HL-60/S4 treated with phorbol 12-myristate 13-acetate at 8.2 ng/mL for 4 days and 3 days (cell line): ENCODE results near the gene ADIPOR2.

Experiments used
- in situ Hi-C: fragments of 300-500 bp; cut with MboI; formaldehyde crosslinking; loops from 2 replicates; pipeline ENCODE4 v1.15.0; 2022; ENCODE audit warnings: low sequenced_read_pairs

The ADIPOR2 gene

DNA sequence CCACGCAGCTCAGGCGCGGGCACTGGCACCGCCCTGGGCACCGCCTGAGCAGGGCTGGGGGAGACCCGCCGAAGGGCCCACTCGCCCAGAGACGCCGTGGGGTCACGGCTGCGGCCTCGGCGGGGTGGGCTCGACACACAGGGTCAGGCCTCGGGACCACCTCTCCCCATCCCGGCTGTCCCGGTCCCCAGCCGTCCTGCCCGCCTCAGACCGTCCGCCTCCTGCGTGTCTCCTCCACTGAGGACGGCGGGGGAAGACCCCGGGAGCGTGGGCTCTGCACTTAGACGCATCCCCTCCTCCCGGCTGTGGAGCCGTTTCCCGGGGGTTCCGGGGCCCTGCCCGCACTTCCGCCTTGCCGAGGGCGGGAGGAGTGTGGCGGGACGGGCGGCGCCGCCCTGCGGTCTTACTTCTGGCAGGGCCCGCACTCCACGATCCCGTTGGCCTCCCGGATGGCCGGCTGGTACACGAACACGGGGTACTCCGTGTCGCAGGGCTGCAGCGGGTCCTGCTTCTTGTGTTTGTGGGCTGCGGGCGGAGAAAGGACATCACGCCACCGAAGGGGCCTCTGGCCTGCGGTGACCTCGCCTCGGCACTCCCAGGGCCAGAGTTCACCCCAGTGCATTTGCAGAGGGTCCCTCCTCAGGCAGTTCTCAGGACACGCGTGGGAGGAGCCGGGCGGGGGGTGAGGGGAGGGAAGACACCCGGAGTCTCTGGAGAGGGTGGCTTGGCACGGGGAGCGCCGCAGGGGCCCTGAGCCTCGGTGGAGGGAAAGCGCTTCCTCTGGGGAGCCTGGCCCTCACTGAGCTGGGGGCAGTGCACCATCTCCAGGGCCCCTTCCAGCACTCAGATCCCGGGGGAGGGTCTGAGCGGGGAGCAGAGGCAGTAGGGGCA lies 106.4 kb downstream of the ADIPOR2 start:
- in situ Hi-C loops, result no loop called here

DNA sequence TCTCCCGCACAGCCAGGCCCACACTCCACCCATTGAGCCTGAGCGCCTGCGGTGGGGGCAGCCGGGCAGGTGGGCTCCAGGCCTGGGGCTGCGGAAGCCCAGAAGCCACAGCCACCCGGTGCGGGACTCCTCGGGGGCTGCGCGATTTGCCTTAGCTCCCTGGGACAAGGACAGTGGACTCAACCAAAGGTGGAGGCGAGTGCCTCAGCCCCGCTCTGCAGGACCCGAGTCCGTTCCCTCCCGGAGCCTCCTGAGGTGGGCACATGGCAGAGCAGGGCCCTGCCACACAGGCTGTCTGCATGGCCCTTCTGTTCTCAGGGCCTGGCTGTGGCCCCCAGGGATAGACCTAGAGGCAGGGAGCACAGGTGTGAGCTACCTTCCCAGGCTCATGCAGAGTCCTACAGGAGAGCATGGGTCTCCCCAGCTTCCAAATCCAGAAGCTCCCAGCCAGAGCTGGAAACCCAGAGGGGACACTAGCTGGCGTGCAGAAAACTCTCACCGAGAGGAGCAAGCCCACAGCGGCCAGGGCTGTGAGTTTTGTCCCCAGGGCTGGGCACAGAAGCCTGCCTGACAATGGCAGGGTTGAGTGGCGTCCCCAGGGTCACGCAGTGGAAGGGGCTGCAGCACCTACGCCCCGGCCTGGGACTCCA lies 107.2 kb downstream of the ADIPOR2 start:
- in situ Hi-C loops, result no loop called here

GRCh38 chr12:1798641-1799020 lies 107.8 kb downstream of the ADIPOR2 start:
- in situ Hi-C loops, result no loop called here

DNA sequence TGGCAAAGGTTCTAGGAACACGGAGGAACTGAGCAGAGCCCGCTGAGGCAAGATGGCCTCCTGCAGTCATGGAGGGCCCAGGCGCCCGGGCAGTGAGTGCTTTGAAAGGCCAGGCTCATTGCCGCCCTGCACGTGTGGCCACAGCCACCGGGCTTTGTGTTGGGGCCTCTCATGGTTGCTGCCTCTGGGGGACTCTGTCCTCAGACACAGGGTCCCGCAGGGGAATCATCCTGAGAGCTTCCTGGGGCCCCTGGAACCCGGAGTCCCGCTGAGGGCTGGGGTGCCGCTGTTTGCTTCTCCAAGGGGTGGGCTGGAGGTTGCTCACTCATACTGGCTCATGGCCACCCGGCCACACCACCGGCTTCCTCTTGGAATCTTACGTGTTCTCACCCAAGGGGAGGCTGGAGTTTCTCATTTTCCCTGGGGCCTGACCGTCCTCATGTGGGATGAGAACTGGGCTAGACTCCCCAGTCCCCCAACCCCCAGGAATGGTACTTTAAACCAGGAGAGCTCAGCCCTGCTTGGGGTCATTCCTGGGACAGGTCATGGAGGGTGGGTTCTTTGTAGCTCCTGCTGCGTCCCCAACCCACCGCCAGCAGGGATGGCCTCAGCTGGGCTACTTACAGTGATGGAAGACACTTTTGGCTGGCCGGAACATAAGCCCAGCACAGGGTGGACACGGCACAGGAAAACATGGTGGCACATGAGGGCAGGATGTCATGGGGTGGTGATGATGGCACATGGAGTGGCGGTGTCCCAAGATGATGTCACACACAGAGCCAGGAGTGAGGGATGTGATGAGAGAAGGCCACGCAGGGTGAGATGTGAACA lies 108.4 kb downstream of the ADIPOR2 start:
- in situ Hi-C loops, result no loop called here

DNA sequence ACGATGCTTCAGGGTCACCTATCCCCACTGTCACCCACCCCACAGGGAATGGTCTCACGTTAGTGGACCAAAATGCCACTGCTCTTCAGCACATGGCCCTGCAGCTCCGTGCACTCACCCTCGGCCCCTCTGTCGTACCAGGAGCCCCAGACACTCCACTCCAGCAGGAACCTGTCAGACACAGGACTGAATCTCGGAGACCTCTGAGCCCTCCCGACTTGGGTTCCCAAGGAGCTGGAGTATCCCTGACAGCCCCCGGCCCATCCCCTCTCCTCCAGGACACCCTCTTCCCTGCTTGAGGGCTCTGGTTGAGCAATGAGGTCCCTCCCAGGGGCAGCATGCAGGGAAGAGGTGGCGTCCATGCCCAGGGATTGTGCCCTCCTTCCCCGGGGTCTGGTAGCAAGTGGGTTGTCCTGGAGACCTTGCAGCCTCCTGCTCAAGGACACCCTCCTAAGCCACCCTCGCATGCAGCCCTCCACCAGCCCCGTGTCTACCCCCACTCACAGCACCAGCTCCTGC lies 109.1 kb downstream of the ADIPOR2 start:
- in situ Hi-C loops, result no loop called here

DNA sequence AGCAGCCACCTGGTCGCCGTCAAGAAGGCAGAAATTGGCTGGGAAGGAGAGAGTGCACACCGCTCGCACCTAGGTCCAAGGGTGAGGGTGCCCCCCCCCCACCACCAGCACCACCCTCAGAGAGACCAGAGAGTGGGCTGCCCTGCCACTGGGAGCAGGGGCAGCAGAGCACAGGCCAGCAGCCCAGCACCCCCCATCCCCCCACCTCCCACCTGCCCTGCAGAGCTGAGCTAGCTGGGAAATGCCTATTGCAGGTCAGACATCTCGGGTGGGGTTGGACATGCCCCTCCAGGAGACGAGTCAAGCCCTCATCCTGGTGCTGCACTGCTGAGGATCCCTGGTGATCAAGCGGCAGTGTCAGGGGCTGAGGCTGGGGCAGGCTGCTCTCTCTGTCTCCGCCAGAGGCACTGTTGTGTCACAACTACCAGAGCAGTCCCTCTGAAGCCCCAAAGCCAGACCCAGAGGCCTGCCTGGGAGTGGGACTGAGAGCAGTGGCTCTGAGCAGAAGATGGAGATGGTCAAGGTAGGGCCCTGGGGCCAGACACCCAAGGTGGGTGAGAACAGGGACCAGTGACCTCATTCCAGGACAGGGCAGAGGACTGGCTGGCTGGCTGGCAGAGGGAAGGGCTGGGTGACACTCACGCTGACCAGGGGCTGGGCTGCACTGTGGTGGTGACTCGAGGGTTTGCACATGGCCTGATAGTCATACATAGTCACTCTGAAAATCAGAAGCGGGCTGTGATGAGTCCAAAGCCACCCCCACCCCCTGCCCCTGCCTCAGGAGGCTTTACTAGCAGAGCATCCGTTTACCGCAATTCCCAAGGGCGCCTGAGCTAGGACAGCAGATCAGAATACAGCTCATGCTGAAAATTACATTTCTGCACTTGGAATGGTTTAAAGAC lies 109.8 kb downstream of the ADIPOR2 start:
- in situ Hi-C loops, result no loop called here

GRCh38 chr12:1801303-1801975 lies 110.6 kb downstream of the ADIPOR2 start:
- in situ Hi-C loops, result no loop called here

- in situ Hi-C loops, result no loop called here
Measured at GRCh38 chr12:1803736-1804135, 112.9 kb downstream of the ADIPOR2 start.

- in situ Hi-C loops, result loop anchor here (5.0 kb wide), 1 partner anchor 118 kb away; no protein-coding TSS in a partner anchor
Measured at GRCh38 chr12:1804545-1805332, 113.9 kb downstream of the ADIPOR2 start.

DNA sequence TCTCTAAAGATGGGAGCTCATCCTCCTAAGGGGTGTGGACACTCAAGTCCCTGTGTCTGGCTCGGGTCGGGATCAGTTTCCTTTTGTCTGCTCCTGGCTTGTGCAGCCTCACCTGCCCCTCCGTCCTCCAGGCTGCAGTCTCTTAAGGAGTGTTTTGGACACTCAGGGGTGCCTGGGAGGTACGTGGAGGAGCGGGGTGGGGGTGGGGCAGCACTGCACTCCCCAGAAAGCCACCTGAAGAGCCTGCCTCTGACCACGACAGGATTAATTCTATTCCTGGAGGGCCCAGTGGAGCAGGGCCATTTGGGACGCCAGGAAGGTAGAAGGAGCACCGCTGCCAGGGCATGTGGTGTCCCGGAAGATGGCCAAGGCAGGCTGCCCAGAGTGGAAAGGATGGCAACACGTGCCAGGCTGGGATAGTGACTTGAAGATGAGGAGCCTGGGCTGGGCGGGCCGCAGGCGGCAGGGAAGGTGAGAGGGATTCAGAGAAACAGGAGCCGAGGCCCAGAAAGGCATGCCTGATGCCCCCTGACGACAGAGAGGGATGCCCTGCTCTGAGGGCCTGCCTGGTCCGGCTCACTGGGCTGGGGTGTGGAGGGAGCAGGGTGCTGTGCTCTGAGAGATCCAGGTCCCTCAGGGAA lies 114.7 kb downstream of the ADIPOR2 start:
- in situ Hi-C loops, result loop anchor here (5.0 kb wide), 1 partner anchor 117 kb away; no protein-coding TSS in a partner anchor

- in situ Hi-C loops, result loop anchor here (5.0 kb wide), 1 partner anchor 116 kb away; no protein-coding TSS in a partner anchor
Measured at GRCh38 chr12:1806301-1807086, 115.6 kb downstream of the ADIPOR2 start.

GRCh38 chr12:1807087-1807860 lies 116.4 kb downstream of the ADIPOR2 start:
- in situ Hi-C loops, result loop anchor here (5.0 kb wide), 1 partner anchor 115 kb away; no protein-coding TSS in a partner anchor

DNA sequence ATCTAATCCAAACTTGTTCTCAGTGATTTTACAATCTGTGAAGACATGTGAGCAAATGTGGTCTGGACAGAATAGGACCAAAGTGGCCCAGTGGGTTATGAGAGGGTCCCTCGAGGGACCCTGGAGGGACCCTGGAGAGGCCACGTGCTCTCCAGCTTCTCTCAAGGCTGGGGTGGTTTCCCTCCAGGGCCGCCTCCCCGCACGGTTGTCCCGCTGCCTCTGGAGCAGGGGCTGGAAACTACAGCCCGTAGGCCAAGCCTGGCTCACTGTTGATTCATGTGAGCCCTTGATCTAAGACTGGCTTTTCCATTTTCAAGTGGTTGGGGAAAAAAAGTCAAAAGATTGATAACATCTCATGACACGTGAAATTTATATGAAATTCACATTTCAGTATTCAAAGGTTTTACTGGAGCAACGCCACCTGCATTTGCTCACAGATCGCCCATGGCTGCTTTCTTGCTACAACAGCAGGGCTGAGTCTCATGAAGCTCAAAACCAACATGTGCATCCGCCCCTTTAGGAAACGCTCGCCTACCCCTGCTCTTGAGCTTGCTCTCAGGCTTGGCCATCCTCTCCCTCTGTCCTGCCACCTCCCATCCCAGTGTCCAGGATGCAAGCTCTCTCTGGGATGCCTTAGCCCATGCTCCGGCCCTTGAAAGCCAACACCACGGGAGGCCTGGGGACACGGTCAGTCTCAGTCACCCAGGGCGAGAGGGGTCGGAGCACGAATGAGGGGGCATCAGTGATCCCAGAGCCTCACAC lies 117.3 kb downstream of the ADIPOR2 start:
- in situ Hi-C loops, result loop anchor here (5.0 kb wide), 1 partner anchor 114 kb away; no protein-coding TSS in a partner anchor

GRCh38 chr12:1808798-1809480 lies 118.1 kb downstream of the ADIPOR2 start:
- in situ Hi-C loops, result loop anchor here (5.0 kb wide), 1 partner anchor 113 kb away; no protein-coding TSS in a partner anchor
